Fibroblast of peridontal ligament (primary cell): Measurements from ENCODE around the gene TXK.

Experiments
- DNase-seq: peaks from one replicate; pipeline ENCODE4 v3.0.0-alpha.2; 2010; ENCODE audit errors: extremely low read depth

TXK gene

GRCh38 chr4:48137846-48138245 lies 3.8 kb upstream of the TXK start:
- DNase-seq = no peak

- DNase-seq = peak; percentile 62
Observed at GRCh38 chr4:48133669-48134068, 381 bp downstream of the TXK start.

GRCh38 chr4:48131736-48132135 lies 2.3 kb downstream of the TXK start:
- DNase-seq = no peak

- no peak for DNase-seq
Observed at GRCh38 chr4:48130100-48130499, 4.0 kb downstream of the TXK start.

- no peak for DNase-seq
Observed at GRCh38 chr4:48129307-48130014, 4.6 kb downstream of the TXK start.

GRCh38 chr4:48127682-48128404 lies 6.2 kb downstream of the TXK start:
- peak; percentile 98 for DNase-seq

- DNase-seq = no peak
Observed at GRCh38 chr4:48127231-48127630, 6.8 kb downstream of the TXK start.

GRCh38 chr4:48126621-48127020 lies 7.4 kb downstream of the TXK start:
- DNase-seq = no peak

- DNase-seq = no peak
Observed at GRCh38 chr4:48124870-48125269, 9.2 kb downstream of the TXK start.

- no peak for DNase-seq
Observed at GRCh38 chr4:48122756-48123155, 11.3 kb downstream of the TXK start.

- no peak for DNase-seq
Observed at GRCh38 chr4:48121180-48121579, 12.9 kb downstream of the TXK start.

- no peak for DNase-seq
Observed at GRCh38 chr4:48120132-48120531, 13.9 kb downstream of the TXK start.

- no peak for DNase-seq
Observed at GRCh38 chr4:48119646-48120045, 14.4 kb downstream of the TXK start.

- DNase-seq = no peak
Observed at GRCh38 chr4:48118081-48118480, 16.0 kb downstream of the TXK start.

GRCh38 chr4:48116582-48116981 lies 17.5 kb downstream of the TXK start:
- no peak for DNase-seq

GRCh38 chr4:48114412-48114811 lies 19.6 kb downstream of the TXK start:
- DNase-seq = no peak

- peak; percentile 45 for DNase-seq
Observed at GRCh38 chr4:48112017-48112667, 21.9 kb downstream of the TXK start.

GRCh38 chr4:48110452-48110978 lies 23.5 kb downstream of the TXK start:
- peak; percentile 68 for DNase-seq

GRCh38 chr4:48109413-48110263 lies 24.4 kb downstream of the TXK start:
- DNase-seq = peak; percentile 51

GRCh38 chr4:48108309-48109073 lies 25.6 kb downstream of the TXK start:
- no peak for DNase-seq

- no peak for DNase-seq
Observed at GRCh38 chr4:48105230-48105629, 28.8 kb downstream of the TXK start.
